Activated CD4-positive, CD25-positive, alpha-beta regulatory T cell (primary cell): Measurements from ENCODE around the gene CLDN20.

Experiments used
- DNase-seq, 4 experiments: peaks; one replicate each; lab custom pipeline; 2025; lab: John Stamatoyannopoulos, UW

Gene CLDN20

GRCh38 chr6:155269765-155270164 lies 6.0 kb downstream of the CLDN20 start:
- DNase-seq: no peak

GRCh38 chr6:155270561-155271091 lies 6.8 kb downstream of the CLDN20 start:
- no peak for DNase-seq

- no peak for DNase-seq
These were observed 7.3 kb downstream of the CLDN20 start for GRCh38 chr6:155271145-155271544.

GRCh38 chr6:155272353-155273232 lies 8.8 kb downstream of the CLDN20 start:
- DNase-seq: no peak

GRCh38 chr6:155273431-155273830 lies 9.6 kb downstream of the CLDN20 start:
- no peak for DNase-seq

- DNase-seq: no peak
These were observed 10.3 kb downstream of the CLDN20 start for GRCh38 chr6:155274106-155274505.

GRCh38 chr6:155274533-155274932 lies 10.7 kb downstream of the CLDN20 start:
- no peak for DNase-seq

GRCh38 chr6:155275808-155276480 lies 12.1 kb downstream of the CLDN20 start:
- DNase-seq: no peak

GRCh38 chr6:155276638-155277037 lies 12.8 kb downstream of the CLDN20 start:
- DNase-seq: no peak

GRCh38 chr6:155278319-155279049 lies 14.7 kb downstream of the CLDN20 start:
- DNase-seq: no peak

GRCh38 chr6:155284775-155285174 lies 21.0 kb downstream of the CLDN20 start:
- DNase-seq: no peak

GRCh38 chr6:155287762-155288161 lies 23.9 kb downstream of the CLDN20 start:
- no peak for DNase-seq

GRCh38 chr6:155290491-155290890 lies 26.7 kb downstream of the CLDN20 start:
- DNase-seq: no peak

GRCh38 chr6:155291291-155291690 lies 27.5 kb downstream of the CLDN20 start:
- no peak for DNase-seq

GRCh38 chr6:155292711-155293110 lies 28.9 kb downstream of the CLDN20 start:
- no peak for DNase-seq

- DNase-seq: no peak
These were observed 33.9 kb downstream of the CLDN20 start for GRCh38 chr6:155297669-155298068.

GRCh38 chr6:155301867-155302266 lies 38.1 kb downstream of the CLDN20 start:
- no peak for DNase-seq

- no peak for DNase-seq
These were observed 39.6 kb downstream of the CLDN20 start for GRCh38 chr6:155303361-155303870.

GRCh38 chr6:155306958-155307357 lies 43.1 kb downstream of the CLDN20 start:
- DNase-seq: no peak

- DNase-seq: no peak
These were observed 45.3 kb downstream of the CLDN20 start for GRCh38 chr6:155309150-155309549.

GRCh38 chr6:155310596-155310995 lies 46.8 kb downstream of the CLDN20 start:
- DNase-seq: no peak

- no peak for DNase-seq
These were observed 47.3 kb downstream of the CLDN20 start for GRCh38 chr6:155311086-155311485.
